HG03280 (cell line): ENCODE measurements around the gene SCN9A.
"Not testable (repeated sequence)": the region's sequence is repeated elsewhere in the genome, so short reads cannot be mapped to it uniquely, and the experiment has no call there.

Source experiments
- ATAC-seq: cut with Tn5 transposase; IDR thresholded peaks from one replicate; pipeline ENCODE4 v1.9.1; 2021; ENCODE audit warnings: mild to moderate bottlenecking, moderate library complexity; ENCODE audit not compliant: unreplicated experiment

Gene SCN9A

DNA sequence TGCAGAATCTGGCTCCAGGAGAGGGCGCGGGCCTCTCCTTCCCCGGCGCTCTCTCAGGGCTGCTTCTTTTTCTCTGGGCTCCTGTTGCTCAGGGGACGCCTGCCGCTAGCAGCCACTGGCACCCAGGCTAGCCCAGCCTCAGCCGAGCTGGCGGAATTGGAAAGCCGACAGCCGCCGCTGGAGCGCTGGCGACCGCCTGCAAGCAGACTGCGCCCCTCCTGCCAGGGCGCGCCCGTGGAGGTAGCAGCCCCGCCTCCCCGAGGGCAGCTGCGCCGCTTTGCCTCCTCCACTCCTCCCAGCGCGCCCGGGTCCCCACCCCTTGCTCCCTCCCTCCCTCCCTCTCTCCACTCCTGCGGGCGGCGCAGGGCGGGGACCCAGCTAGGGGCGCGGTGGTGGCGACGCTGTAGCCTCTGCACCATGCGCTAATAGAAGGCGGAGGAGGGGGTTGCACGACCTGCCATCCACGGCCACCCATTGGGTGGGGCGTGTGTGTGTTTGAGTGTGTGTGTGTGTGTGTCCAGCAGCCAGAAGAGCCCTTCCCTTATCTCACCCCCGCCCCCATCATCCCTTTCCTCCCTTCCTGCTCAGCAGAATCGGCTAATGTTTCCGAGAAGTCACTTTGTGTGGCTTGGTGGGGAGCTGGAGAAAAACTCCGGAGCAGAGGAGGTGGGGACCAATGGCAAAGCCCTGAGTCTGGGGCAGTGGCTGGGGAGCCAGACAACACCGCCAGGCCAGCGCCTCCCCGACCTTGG, at the start of gene SCN9A:
SCN9A (minus strand) TSS at position 209 of the 752 bp plus-strand sequence. CDS start 64,188 bp downstream, outside the sequence.
- ATAC-seq, result peak; percentile 45

DNA sequence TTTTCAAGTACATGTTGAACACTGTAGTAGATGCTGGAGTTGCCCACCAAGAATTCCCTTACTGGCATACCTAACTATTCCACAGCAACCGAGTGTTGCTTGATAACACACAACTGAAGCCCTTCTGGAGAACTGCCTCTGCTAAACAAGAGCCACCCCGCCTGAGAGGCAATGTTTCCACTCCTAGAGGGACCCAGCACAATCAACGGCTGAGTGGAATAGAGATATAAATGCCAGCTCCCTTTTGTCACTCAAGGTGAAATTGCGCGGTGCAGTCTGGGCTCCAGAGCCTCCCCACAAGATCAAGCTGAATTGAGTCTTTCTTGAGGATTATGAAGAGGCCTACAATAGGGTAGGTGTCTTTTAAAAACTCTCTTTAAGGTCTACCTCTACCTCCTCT, 49.1 kb upstream of the SCN9A start:
- ATAC-seq, result no peak

DNA sequence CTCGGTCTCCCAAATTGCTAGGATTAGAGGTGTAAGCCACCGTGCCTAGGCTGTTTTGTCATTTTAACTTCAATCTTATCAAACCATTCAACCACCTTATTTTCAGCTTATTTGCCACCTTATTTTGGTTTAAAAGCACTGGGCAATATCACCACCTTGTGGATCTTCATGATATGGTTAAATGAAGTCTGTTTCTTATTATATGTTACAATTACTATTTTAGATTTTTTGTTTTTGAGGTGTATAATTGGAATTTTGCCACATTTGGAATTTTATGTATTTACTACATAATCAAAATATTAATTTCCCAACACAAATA, 43.8 kb upstream of the SCN9A start:
- no peak for ATAC-seq

DNA sequence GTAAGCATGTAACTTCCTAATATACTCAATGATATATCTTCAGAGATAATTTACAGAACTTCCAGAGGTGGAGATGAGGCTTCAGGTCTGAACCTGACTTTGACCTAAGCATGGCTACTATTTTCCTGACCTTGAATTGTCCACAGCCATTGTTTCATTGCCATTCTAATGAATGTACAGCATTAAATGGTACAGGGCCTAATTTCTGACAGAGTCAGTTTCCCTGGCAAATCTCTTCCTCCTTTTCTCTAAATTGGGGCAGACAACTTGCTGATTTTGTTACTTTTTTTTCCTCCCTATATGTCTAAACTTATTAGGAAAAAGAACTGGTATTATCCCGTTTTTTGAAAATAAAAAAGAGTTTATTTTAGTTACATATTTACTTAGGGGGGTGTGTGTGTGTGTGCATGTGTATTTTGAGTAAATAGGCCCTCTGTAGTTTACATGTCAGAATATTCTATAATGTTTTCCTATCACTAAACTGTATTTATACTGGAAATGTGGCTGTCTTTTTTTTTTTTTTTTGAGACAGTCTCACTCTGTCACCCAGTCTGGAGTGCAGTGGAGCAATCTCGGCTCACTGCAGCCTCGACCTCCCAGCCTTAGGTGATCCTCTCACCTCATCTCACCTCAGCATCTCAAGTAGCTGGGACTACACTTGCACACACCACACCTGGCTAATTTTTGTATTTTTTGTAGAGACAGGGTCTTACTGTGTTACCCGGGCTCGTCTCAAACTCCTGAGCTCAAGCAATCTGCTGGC, 43.3 kb upstream of the SCN9A start:
- no peak for ATAC-seq

DNA sequence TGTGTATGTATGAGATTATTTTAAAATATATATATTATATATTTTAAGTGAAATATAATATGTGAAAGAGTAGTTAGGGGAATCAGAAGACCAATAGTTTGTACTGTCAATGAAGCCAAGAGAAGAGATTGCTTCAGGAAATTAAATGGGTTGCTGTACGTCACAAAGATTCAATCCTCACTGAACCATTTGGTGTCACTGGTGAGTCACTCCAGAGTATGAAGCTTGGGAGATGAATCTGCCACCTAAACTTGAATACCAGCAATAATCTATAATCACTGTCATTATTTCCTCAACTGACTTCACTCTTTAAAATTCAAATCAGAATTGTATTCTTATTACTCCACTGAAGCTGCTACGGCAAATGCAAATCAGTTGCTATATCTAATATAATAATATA, 41.9 kb upstream of the SCN9A start:
- ATAC-seq, result no peak

DNA sequence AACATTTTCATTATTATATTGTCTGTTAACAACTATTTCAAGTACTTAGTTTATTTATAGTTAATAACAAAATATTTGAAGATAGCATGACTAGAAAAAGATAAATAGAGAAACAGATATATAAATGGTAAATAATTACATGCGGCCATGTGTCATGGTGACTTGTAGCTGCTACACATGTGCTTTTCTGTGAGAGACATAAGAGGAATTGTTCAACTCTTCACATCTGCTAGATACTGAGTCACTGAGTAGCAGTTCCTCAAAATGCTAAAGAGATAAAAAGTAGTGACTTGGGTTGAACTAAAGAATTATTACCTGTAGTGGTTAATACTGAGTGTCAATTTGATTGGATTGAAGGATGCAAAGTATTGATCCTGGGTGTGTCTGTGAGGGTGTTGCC, 37.5 kb upstream of the SCN9A start:
- no peak for ATAC-seq

DNA sequence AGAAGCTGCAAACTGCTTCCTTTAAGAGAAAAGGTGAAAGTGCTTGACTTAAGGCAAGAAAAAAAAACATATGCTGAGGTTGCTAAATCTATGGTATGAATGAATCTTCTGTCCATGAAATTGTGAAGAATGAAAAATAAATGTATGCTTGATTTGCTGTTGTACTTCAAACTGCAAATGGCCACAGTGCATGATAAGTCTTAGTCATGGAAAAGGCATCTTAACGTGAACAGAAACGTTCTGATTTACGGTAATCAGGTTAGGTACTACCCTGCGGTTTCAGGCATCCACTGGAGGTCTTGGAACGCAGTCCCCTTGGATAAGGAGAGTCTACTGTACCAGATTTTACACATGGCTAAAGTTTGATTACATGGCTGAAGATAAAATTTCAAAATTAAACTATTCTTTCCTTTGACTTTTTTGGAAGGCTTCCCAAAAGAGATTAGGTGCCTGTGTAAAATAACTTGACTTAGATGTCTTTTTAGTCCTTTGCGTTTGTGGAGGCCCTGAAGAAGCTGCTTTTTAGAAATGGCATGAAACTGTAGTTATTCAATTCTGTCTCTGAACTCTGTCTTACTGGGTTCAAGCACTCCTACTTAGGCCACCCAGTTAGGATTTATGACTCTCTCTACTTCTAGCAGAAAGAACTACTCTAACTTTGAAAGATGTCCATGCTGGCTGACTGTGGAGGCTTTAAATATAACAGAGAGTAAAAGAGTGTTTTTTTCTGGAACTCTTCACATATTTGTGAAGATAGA, 35.9 kb upstream of the SCN9A start:
- no peak for ATAC-seq

DNA sequence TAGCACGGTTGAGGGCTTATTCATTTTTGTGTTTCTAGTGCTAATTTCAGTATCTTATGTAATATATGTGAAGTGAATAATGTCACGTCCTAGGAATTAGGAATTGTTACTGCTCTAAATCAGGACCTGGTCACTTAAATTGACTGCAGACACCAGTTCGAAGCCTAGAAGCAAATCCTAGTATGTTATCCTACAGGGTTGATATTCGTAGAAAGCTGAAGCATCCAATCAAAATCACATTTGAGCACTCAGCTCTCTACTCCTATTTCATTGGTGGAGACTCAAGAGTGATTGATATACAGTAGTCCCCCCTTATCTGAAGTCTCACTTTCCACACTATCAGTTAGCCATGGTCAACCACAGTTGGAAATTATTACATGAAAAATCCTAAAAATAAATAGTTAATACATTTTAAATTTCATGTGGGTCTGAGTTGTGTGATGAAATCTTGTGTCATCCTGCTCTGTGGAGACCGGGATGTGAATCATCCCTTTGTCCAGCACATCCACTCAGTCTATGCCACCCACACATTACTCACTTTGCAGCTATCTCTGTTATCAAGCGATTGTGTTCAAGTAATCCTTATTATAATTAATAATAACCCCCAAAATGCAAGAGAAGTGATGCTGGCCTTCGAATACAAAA, 35.2 kb upstream of the SCN9A start:
- no peak for ATAC-seq

DNA sequence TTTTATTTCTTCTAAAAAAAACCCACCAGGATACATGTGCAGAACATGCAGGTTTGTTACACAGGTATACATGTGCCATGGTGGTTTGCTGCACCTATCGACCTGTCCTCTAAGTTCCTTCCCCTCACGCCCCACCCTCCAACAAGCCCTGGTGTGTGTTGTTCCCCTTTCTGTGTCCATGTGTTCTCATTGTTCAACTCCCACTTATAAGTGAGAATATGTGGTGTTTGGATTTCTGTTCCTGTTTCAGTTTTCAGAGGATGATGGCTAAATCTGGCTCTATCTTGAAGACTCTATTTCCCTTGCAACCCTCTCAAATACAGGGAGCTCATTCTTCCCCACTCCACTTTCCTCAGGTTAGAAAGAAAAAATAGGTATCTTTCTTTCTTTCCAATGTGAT, 32.0 kb upstream of the SCN9A start:
- ATAC-seq, result not testable (repeated sequence)

DNA sequence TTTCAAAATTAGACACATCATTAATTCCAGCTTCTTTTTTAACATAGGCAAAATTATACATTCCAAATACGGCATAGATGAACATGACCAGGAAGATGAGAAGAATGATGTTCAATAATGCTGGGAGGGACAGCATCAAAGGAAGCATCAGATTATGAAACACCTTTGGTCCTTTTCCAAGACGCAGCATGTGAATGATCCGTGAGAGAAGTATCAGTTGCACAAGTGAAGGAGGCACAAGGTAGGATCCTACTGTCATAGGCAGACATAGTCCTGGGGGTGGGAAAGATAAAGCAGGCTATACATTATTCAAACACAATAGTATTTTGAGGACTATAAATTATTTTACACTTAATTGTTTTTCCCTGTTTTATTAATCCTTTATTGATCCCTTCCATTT, 30.6 kb upstream of the SCN9A start:
- ATAC-seq, result no peak

DNA sequence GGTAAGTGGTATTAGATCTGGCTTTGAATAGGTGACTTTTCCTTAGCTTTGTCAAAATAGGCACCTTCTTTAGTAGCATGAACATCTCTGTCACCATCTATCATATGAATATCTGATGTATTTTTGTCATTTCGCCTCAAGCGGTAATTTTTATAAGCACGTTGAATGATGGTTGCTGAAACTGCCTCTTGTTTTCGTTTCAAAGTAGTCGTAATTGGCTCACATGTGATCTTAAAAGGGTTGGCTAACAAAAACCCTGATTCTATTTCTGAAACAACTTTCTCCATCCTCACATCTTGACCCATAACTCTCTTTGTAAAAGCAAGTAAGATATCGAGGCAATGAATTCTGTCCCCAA, 29.8 kb upstream of the SCN9A start:
- ATAC-seq, result no peak

DNA sequence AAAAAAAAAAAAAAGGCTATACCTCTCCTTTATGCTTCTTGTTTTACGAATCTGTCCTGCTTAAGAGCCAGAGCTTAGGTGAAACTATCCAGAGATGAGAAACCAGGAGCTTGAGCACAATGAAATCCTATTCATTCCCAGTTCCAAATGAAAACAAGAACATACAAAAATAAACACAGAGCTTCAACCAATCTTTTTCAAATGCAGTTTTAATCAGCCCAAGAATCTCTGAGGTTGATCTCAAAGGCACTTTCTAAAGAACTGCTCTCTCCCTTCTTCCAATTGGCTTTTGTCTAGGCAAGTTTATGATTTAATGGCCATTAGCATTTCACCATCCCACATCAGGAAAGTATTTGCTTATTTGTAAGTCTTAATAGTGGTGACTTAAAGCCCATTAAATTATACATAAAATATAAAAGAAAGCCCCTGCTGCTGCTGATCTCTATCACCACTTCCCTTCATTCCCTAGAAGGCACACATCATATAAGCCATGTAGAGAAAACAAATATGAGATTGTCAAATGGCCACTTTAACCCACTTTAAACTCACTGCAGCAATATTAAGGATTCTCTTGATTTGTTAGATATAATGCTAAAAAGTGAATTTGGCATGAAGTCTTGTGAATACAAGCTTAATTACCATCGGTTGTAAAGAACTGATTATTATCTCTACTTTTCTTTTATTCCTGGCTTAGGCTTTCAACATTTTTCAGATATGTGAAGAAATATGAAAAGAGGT, 29.3 kb upstream of the SCN9A start:
- ATAC-seq, result no peak

DNA sequence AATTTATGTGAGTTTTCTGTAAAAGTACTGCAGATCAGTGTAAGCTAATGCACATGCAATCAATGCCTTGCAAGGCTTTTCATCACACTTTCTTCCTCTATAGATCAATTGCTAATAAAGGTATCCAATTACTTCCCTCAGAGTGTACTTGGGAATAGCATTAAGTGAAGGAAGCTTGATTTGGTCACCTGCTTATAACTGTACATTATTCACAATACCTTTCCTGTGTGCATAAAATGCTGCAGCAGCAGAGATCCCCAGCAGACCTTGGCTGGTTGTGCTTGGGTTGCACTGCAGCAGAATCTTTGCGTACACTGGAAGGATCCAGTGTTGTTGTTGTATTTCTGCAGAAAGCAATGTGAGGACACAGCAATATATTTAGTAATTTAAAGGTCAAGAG, 18.5 kb upstream of the SCN9A start:
- ATAC-seq, result no peak

DNA sequence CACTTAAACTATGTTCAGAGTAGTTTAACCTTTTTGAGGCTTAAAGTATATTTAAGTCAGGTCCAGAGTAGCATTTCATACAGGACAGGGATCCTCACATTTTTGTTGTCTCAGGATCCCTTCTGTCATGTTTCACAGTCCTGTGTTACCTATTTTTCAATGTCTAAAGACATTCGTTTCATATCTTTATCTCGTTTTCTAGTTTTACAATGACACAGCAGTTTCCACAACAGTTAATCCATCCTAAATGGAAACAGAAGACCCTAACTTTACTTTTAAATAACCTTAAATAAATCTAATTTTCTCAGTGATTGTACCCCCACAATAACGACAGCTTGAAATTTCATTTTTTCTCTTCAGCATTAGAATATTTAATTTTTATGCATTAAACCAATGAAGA, 17.3 kb upstream of the SCN9A start:
- ATAC-seq, result no peak

DNA sequence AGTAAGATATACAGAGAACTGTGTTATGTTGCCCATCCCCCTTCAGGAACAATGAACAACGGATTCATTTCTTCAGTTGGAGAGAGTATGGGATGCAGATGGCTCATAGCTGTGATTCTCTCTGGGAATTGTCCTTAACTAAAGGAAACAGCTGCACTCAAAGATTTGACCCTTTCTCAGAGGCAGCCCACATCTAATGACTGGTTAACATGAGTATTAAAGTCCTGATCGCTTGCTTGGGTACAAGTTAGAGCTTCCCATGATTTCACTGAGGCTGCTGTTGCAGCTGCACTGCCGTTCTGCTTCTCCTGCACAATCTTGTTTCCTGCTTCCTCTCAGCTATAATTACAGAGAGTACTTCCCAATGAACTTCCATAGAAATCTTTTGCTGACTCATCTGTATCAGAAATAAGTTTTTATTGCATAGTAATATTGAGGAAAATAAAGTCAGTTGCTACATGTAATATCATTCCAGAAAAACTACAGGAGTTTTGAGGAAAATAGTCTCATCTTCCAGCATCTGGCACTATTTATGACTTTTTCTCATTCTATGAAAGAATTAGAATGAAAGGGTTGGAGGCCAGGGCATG, 12.8 kb upstream of the SCN9A start:
- no peak for ATAC-seq

DNA sequence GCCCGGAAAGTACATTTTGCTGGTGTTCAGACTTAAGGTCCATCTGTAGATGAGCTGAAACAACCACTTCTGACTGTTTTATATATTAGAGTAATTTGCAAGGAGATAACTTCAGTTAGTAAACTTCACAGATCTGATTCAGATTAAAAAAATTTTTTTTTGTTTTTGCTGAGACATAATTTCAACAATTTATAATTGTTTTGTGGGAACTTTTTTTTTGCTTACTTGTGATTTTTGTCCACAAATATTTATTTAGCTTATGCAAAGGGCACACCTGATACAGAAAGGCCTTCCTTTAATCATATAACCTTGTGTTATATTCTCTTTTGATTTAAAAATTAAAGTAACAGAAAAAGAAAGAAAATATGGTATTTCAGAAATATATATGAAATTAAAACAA, 9.6 kb upstream of the SCN9A start:
- no peak for ATAC-seq

DNA sequence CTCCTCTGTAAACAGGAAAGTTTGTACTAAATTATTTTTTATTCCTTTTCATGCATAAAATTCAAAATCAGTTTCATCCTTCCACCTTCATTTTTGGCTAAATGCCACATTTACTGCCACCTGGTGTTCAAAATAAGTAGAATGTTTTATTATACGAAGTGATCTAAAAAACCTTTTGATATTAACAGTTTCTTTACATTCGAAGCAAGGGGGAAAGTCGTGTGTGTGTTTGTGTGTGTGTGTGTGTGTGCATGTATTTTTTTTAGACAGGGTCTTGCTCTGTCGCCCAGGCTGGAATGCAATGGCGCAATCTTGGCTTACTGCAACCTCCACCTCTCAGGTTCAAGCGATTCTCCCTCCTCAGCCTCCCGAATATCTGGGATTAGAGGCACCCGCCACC, 9.0 kb upstream of the SCN9A start:
- ATAC-seq, result no peak

DNA sequence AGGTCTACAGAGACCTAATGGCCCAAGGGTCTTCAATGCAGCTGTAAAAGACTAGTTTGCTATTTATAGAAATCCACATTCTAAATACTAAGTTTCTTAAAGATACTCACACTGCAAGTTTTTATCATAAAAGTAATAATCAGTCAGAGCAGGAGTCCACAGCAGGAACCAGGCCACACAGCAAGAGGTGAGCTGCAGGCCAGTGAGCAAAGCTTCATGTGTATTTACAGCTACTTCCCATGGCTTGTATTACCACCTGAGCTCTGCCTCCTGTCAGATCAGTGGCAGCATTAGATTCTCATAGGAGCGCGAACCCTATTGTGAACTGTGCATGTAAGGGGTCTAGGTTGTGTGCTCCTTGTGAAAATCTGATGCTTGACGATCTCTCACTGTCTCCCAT, 6.7 kb upstream of the SCN9A start:
- no peak for ATAC-seq

DNA sequence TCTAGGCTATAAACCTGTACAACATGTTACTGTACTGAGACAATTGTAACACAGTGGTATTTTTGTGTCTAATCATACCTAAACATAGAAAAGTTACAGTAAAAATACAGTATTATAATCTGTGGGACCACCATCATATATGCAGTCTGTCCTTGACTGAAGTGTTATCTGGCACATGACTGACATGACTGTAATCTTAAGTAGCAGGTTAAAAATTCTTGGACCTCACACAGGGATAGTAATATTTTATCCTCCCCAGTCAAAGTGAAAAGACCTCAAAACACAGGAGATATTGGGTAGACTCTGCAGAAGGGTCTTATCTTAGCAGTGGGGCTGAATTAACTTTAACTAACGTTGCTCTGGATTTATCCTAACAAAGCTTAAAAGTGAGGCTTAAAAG, 4.9 kb upstream of the SCN9A start:
- no peak for ATAC-seq

DNA sequence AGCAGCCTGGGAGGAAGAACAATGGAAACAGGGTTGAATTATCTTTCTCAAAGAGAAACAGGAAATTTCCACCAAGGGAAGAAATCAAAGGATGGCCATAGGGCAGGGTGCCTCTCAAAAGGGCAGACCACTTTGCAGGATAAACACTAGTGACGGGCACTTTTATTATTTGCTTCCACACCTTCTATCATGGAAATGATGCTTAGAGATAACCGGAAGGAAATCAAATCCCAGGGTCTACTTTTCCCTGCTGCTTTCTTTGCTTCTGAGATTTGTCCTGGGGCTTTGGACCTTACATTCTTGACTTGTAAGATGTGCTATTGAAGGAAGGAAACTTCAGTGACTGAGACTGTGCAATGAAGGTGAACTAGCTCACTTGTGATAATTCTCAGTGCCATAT, 1.1 kb upstream of the SCN9A start:
- ATAC-seq, result no peak

DNA sequence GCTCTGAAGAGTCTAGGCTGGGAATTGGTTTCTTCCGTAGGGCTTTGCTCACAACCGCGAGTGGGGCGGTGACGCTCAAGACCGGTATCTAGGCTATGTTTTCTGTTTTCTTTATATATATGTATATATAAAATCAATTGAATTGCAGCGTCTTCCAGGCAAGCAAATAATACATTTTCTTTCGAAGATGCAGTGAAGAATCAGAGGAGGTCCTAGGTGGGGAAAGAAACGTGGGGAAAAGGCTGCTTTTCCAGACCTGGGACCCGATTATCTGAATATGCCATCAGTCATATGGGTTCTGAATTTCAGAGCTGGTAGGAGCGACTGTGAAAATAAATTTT, 714 bp upstream of the SCN9A start:
- ATAC-seq, result no peak
